HCT116 (cell line): ENCODE data around the gene LRP4. TPM values are rescaled to one million over a fixed set of nuclear protein-coding genes. Genes with fewer than 3 reads are reported as not detected.

Experiments
- ATAC-seq: fragments of 200-7000 bp; cut with Tn5 transposase; 2 replicates; pipeline ENCODE4 v1.9.1; 2020; ENCODE audit warnings: mild to moderate bottlenecking, moderate library complexity
- BruUV-seq: library from RNA; stranded (reverse); fragments of 400-500 nt; replicated peaks from 2 replicates; lab custom pipeline; 2021; lab: Mats Ljungman, UMichigan
- CTCF ChIA-PET: fragments of 300-600 bp; sonication (Branson Sonifier 250); formaldehyde crosslinking; loops from one replicate; lab custom pipeline; 2021; ENCODE audit warnings: antibody characterized with exemption; lab: Charles Lee
- POLR2A ChIA-PET: fragments of 300-600, 350-600 bp; sonication (Branson Sonifier 250); formaldehyde crosslinking; loops from one replicate; lab custom pipeline; 2021; ENCODE audit warnings: antibody characterized with exemption; lab: Charles Lee
- RAD21 ChIA-PET, 2 experiments: fragments of 300-600 bp; sonication (Branson Sonifier 250); formaldehyde crosslinking; loops; one replicate each; lab custom pipeline; 2023; ENCODE audit warnings: low total read pairs in 2 of 2; ENCODE audit not compliant: uncharacterized antibody in 2 of 2, unreplicated experiment in 2 of 2, low non-redundant PET in 1 of 2; lab: Charles Lee
- DNase-seq: peaks from one replicate; pipeline ENCODE4 v3.0.0-alpha.2; 2010; ENCODE audit warnings: low read depth, low spot score
- H2AFZ ChIP-seq: fragments of 200-600 bp; shearing (Covaris generic), sonication (generic); 2 replicates; pipeline ENCODE4 v1.6.1; 2017; ENCODE audit warnings: low read depth, mixed run types, mixed read lengths, antibody characterized with exemption, low read length; ENCODE audit not compliant: poor library complexity, severe bottlenecking
- H3K27ac ChIP-seq: 2 replicates; pipeline ENCODE4 v1.5.1; 2012; ENCODE audit warnings: low read depth, low read length
- H3K27me3 ChIP-seq: fragments of 200-600 bp; sonication (generic); 2 replicates; pipeline ENCODE4 v1.6.1; 2016; ENCODE audit warnings: mixed run types, low read length, mixed read lengths; ENCODE audit not compliant: insufficient read depth
- H3K36me3 ChIP-seq, 2 experiments: fragments of 200-500 bp in 1 of 2; fragments of 200-600 bp in 1 of 2; sonication (Bioruptor generic) in 1 of 2; sonication (generic) in 1 of 2; 2 replicates each; pipeline versions ENCODE4 v1.5.1 to v1.6.1; 2014 to 2016; ENCODE audit warnings: low read length in 2 of 2, inconsistent platforms in 1 of 2, mixed read lengths in 1 of 2, mixed run types in 1 of 2; ENCODE audit not compliant: insufficient read depth in 2 of 2, control insufficient read depth in 1 of 2
- H3K4me1 ChIP-seq, 2 experiments: fragments of 200-600 bp in 1 of 2; sonication (generic) in 1 of 2; 2 replicates each; pipeline versions ENCODE4 v1.5.1 to v1.6.1; 2012 to 2017; ENCODE audit warnings: low read length in 2 of 2, inconsistent platforms in 1 of 2, mild to moderate bottlenecking in 1 of 2, mixed read lengths in 1 of 2, mixed run types in 1 of 2, moderate library complexity in 1 of 2; ENCODE audit not compliant: insufficient read depth in 2 of 2, control insufficient read depth in 1 of 2
- H3K4me2 ChIP-seq: fragments of 200-600 bp; sonication (generic); 2 replicates; pipeline ENCODE4 v1.6.1; 2017; ENCODE audit warnings: mixed run types, low read length, mixed read lengths
- H3K4me3 ChIP-seq, 2 experiments: fragments of 200-600 bp in 1 of 2; sonication (generic) in 1 of 2; replicated peaks in 1 of 2; 2 replicates each; pipeline ENCODE4 v1.5.1; 2011 to 2016; ENCODE audit warnings: low read length in 2 of 2, control low read depth in 1 of 2, low read depth in 1 of 2, mild to moderate bottlenecking in 1 of 2, mixed read lengths in 1 of 2, mixed run types in 1 of 2
- H3K79me2 ChIP-seq: fragments of 200-600 bp; sonication (generic); 2 replicates; pipeline ENCODE4 v1.6.1; 2017; ENCODE audit warnings: mild to moderate bottlenecking, mixed run types, low read length, moderate library complexity, mixed read lengths; ENCODE audit not compliant: insufficient read depth
- H3K9ac ChIP-seq: fragments of 200-600 bp; sonication (generic); 2 replicates; pipeline ENCODE4 v1.6.1; 2016; ENCODE audit warnings: low read length, mixed read lengths
- H3K9me2 ChIP-seq: fragments of 200-600 bp; sonication (generic), shearing (Covaris generic); 2 replicates; pipeline ENCODE4 v1.6.1; 2017; ENCODE audit warnings: mixed run types, mild to moderate bottlenecking, moderate library complexity; ENCODE audit not compliant: insufficient read depth
- H3K9me3 ChIP-seq, 2 experiments: fragments of 200-500 bp in 1 of 2; fragments of 200-600 bp in 1 of 2; sonication (Bioruptor generic) in 1 of 2; sonication (generic) in 1 of 2; 2 replicates each; pipeline ENCODE4 v1.6.1; 2014 to 2017; ENCODE audit warnings: low read length in 2 of 2, mixed read lengths in 2 of 2, inconsistent platforms in 1 of 2, low read depth in 1 of 2, mild to moderate bottlenecking in 1 of 2, mixed run types in 1 of 2, moderate library complexity in 1 of 2; ENCODE audit not compliant: control insufficient read depth in 1 of 2, insufficient read depth in 1 of 2
- H4K20me1 ChIP-seq: fragments of 200-600 bp; sonication (generic), shearing (Covaris generic); 2 replicates; pipeline ENCODE4 v1.6.1; 2017; ENCODE audit warnings: mixed run types, mild to moderate bottlenecking, moderate library complexity; ENCODE audit not compliant: insufficient read depth
- CBX3 ChIP-seq: IDR thresholded peaks from 2 replicates; pipeline ENCODE4 v1.6.1; 2012; ENCODE audit warnings: low read depth
- CEBPB ChIP-seq: IDR thresholded peaks from 2 replicates; pipeline ENCODE4 v1.6.1; 2012; ENCODE audit warnings: low read depth
- CTCF ChIP-seq, 3 experiments: fragments of 200-600 bp in 1 of 3; sonication (generic) in 1 of 3; IDR thresholded peaks in 2 of 3; conservative IDR thresholded peaks in 1 of 3; 2 replicates each; pipeline ENCODE4 v1.5.1; 2012 to 2017; ENCODE audit warnings: low read depth in 2 of 3, low read length in 2 of 3, antibody characterized with exemption in 1 of 3, borderline replicate concordance in 1 of 3, control low read depth in 1 of 3, mild to moderate bottlenecking in 1 of 3, mixed read lengths in 1 of 3, mixed run types in 1 of 3, moderate library complexity in 1 of 3; ENCODE audit not compliant: insufficient read depth in 1 of 3
- EGR1 ChIP-seq: IDR thresholded peaks from 2 replicates; pipeline ENCODE4 v1.6.1; 2012; ENCODE audit warnings: low read depth
- ELF1 ChIP-seq: IDR thresholded peaks from 2 replicates; pipeline ENCODE4 v1.6.1; 2012; ENCODE audit warnings: low read depth, borderline replicate concordance
- EZH2 ChIP-seq: fragments of 200-600 bp; sonication (generic); IDR thresholded peaks from 2 replicates; pipeline ENCODE4 v1.6.1; 2017; ENCODE audit warnings: antibody characterized with exemption, mixed run types
- FOSL1 ChIP-seq: IDR thresholded peaks from 2 replicates; pipeline ENCODE4 v1.6.1; 2012; ENCODE audit warnings: low read depth
- MAX ChIP-seq: IDR thresholded peaks from 2 replicates; pipeline ENCODE4 v1.6.1; 2012
- POLR2A ChIP-seq: IDR thresholded peaks from 2 replicates; pipeline ENCODE4 v1.7.0; 2011; ENCODE audit warnings: borderline replicate concordance; ENCODE audit not compliant: insufficient read depth, insufficient read length; ENCODE audit errors: extremely low read depth
- POLR2AphosphoS5 ChIP-seq: IDR thresholded peaks from 2 replicates; pipeline ENCODE4 v1.6.1; 2011; ENCODE audit warnings: mild to moderate bottlenecking, low read depth, low read length, moderate library complexity
- RAD21 ChIP-seq: IDR thresholded peaks from 2 replicates; pipeline ENCODE4 v1.6.1; 2012; ENCODE audit warnings: low read depth, mild to moderate bottlenecking
- REST ChIP-seq: IDR thresholded peaks from 2 replicates; pipeline ENCODE4 v1.6.1; 2012; ENCODE audit warnings: low read depth
- SIN3A ChIP-seq: IDR thresholded peaks from 2 replicates; pipeline ENCODE4 v1.6.1; 2012; ENCODE audit warnings: low read depth
- SRF ChIP-seq: IDR thresholded peaks from 2 replicates; pipeline ENCODE4 v1.6.1; 2012; ENCODE audit warnings: low read depth
- TCF7L2 ChIP-seq: IDR thresholded peaks from 2 replicates; pipeline ENCODE4 v1.7.0; 2011; ENCODE audit warnings: borderline replicate concordance, inconsistent platforms; ENCODE audit not compliant: insufficient read depth, insufficient read length; ENCODE audit errors: extremely low read depth
- YY1 ChIP-seq: IDR thresholded peaks from 2 replicates; pipeline ENCODE4 v1.6.1; 2011; ENCODE audit warnings: low read length, low read depth, moderate library complexity, mild to moderate bottlenecking; ENCODE audit not compliant: insufficient replicate concordance; ENCODE audit errors: extremely low read depth
- ZBTB33 ChIP-seq: IDR thresholded peaks from 2 replicates; pipeline ENCODE4 v1.6.1; 2011; ENCODE audit warnings: mild to moderate bottlenecking, low read length, moderate library complexity; ENCODE audit not compliant: insufficient replicate concordance; ENCODE audit errors: extremely low read depth
- intact Hi-C: fragments of 100-400 bp; cut with micrococcal nuclease; formaldehyde crosslinking; loops from 2 replicates; pipeline ENCODE4 v1.10.0; 2022
- total RNA-seq: library from RNA; stranded (reverse); gene quantifications from one replicate; pipeline ENCODE4 v1.2.1, GENCODE V29; 2021; ENCODE audit not compliant: unreplicated experiment

The LRP4 gene
- total RNA-seq, 1 experiment from 2014 or later, result 7.4 TPM

- intact Hi-C loops, result loop anchor here (1.0 kb wide), 3 partner anchors 263 to 465 kb away; no protein-coding TSS in a partner anchor
- H3K27ac ChIP-seq, result no peak overlapping the region
- H3K4me2 ChIP-seq, result no peak overlapping the region
- H3K9me2 ChIP-seq, result no peaks in the 10 kb centered on the region
- H3K9ac ChIP-seq, result no peak overlapping the region
- ChIA-PET CTCF (interaction anchor here (2.9 kb wide), 1 partner anchor 264 kb away, joined by 16 read pairs; no protein-coding TSS in a partner anchor), POLR2A (no interaction called here), RAD21 (no interaction called here)
- H3K9me3 ChIP-seq, result no peaks in the 10 kb centered on the region
- no peak for TF ChIP-seq CEBPB
- TF ChIP-seq TCF7L2, result no peak
- TF ChIP-seq EZH2, result no peak
- TF ChIP-seq POLR2A, result no peak
- TF ChIP-seq YY1, result peak; percentile 32
- no peak for TF ChIP-seq MAX
- TF ChIP-seq SIN3A, result no peak
- TF ChIP-seq ELF1, result no peak
- peak; percentile 93 for TF ChIP-seq RAD21
- no peak for TF ChIP-seq REST
- TF ChIP-seq FOSL1, result no peak
- peak; percentile 82 to 94 (median 90) for TF ChIP-seq CTCF (IDR thresholded peaks at IDR 0.05 in 2 of 3, conservative IDR thresholded peaks at IDR 0.05 in 1 of 3; ENCODE audit: borderline replicate concordance in 1 of 3, insufficient read depth in 1 of 3, low read depth in 2 of 3, low read length in 2 of 3)
- TF ChIP-seq EGR1, result no peak
- TF ChIP-seq ZBTB33, result no peak
- TF ChIP-seq CBX3, result no peak
- no peak for TF ChIP-seq SRF
- TF ChIP-seq POLR2AphosphoS5, result no peak
- no peaks in the 10 kb centered on the region for H3K4me1 ChIP-seq
- peaks cover 0 to 5% of the 10 kb centered on the region in 2 experiments; a peak in 1 of 4 replicates for H3K36me3 ChIP-seq
- no peak overlapping the region for H3K4me3 ChIP-seq
- H4K20me1 ChIP-seq, result no peaks in the 10 kb centered on the region
- ATAC-seq (peak; percentile 87), DNase-seq (peak; percentile 47)
- BruUV-seq, result no TSS peak
- no peaks in the 10 kb centered on the region for H3K79me2 ChIP-seq
- H2AFZ ChIP-seq, result no peak overlapping the region
- H3K27me3 ChIP-seq, result no peaks in the 10 kb centered on the region
Measured at GRCh38 chr11:46889689-46890475, 28.5 kb downstream of the LRP4 start.
